ENCODE data around the gene KAZN. TPM values are rescaled to one million over a fixed set of nuclear protein-coding genes. Genes with fewer than 3 reads are reported as not detected.

Gene KAZN
- polyA plus RNA-seq, 2 of the 4 experiments (the other 2 are of a cell fraction) = 1.3 to 1.9 TPM

DNA sequence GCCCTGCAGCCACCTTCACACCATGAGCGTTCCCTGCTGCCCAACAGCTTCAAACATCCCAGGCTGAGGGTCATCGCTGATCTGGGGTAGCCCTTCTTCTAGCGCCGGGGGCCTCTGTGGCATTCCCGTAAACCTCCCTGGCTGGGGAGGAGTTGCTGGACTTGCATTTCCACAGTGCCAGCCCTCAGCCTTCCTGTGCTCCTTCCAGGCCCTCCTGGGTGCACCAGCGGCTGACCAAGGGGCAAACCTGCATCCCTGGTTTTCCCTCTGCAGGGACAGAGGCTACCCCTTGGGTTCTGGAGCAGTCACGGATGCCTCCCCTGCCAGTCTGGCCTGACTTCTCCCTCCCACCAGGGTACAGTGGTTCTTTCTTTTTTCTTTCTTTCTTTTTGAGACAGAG, 336.4 kb downstream of the KAZN start (continued):
- TF ChIP-seq REST (IDR thresholded peaks at IDR 0.05) (no peak), HOXB13 (CRISPR knock-in tag; IDR thresholded peaks at IDR 0.05; ENCODE audit: low read depth) (no peak), KDM5A (IDR thresholded peaks at IDR 0.05) (no peak), ZSCAN20 (CRISPR knock-in tag; IDR thresholded peaks at IDR 0.05) (no peak), ZNF302 (CRISPR knock-in tag; IDR thresholded peaks at IDR 0.05) (no peak), SMC3 (IDR thresholded peaks at IDR 0.05) (no peak), TFCP2L1 (CRISPR knock-in tag; IDR thresholded peaks at IDR 0.05) (no peak), TP53 (CRISPR knock-in tag; IDR thresholded peaks at IDR 0.05) (no peak)

DNA sequence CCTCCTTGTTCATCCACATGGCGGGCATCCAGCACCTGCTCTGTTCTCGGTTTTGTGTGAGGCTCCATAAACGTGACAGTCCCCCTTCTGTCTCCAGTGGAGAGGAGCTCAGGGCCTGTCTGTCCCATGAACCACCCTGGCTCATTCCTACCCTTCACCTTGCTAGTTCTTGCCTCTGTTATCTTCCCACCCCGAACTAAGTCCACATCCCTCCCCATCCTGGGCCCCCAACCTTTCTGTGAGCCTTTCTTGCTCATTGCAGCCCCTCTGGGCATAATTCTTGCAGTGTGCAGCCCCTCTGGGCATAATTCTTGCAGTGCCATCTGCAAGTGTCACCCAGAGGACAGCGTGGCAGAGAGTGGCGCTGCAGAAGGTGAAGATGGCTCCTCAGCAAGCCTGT, 338.3 kb downstream of the KAZN start:
- H3K4me1 ChIP-seq = no peaks in the 10 kb centered on the region
- DNase-seq (ENCODE audit: low read depth in 1 of 2, low spot score in 1 of 2) (no peak), ATAC-seq (no peak), FAIRE-seq (no peak)
- H3K27ac ChIP-seq = no peak overlapping the region
- no peak for TF ChIP-seq USF2 (IDR thresholded peaks at IDR 0.05)
- no peak for TF ChIP-seq GATA3 (IDR thresholded peaks at IDR 0.05; ENCODE audit: borderline replicate concordance)
- no peak for TF ChIP-seq NR3C1 (IDR thresholded peaks at IDR 0.05)
- TF ChIP-seq NFE2L2 (conservative IDR thresholded peaks at IDR 0.05; ENCODE audit: low read length) = no peak
- TF ChIP-seq ZNF302 (CRISPR knock-in tag; IDR thresholded peaks at IDR 0.05) = no peak
- TF ChIP-seq BHLHE40 (IDR thresholded peaks at IDR 0.05; ENCODE audit: low read depth, low read length) = no peak
- no peak for TF ChIP-seq FOSL2 (IDR thresholded peaks at IDR 0.05)
- no peak for TF ChIP-seq FOSL2 (CRISPR knock-in tag; IDR thresholded peaks at IDR 0.05)
- no peak for TF ChIP-seq EP300 (IDR thresholded peaks at IDR 0.05)
- TF ChIP-seq TP53 (CRISPR knock-in tag; IDR thresholded peaks at IDR 0.05) = no peak
- TF ChIP-seq NPAS2 (CRISPR knock-in tag; IDR thresholded peaks at IDR 0.05; ENCODE audit: borderline replicate concordance) = no peak
- TF ChIP-seq CHD4 (IDR thresholded peaks at IDR 0.05; ENCODE audit: borderline replicate concordance) = no peak
- no peak for TF ChIP-seq ZC3H11A (IDR thresholded peaks at IDR 0.05)
- 59% methylated on average over 6 of the region's 6 CpGs for WGBS (ENCODE audit: missing lambda C conversion rate)
- ChIA-PET CTCF (interaction anchor here (0.6 to 1.0 kb wide), 2 partner anchors 10 to 407 kb away, joined by 3 to 5 read pairs; no protein-coding TSS in a partner anchor), POLR2A (no interaction called here)
- H3K4me3 ChIP-seq = no peak overlapping the region
- no peak overlapping the region for H3K4me2 ChIP-seq
- no peaks in the 10 kb centered on the region for H3K9me3 ChIP-seq

GRCh38 chr1:14937288-14937949, 338.9 kb downstream of the KAZN start:
- Histone ChIP-seq H3K9me3 (no peaks in the 10 kb centered on the region), H3K4me1 (no peaks in the 10 kb centered on the region), H3K4me2 (no peak overlapping the region), H3K4me3 (no peak overlapping the region), H3K27ac (no peak overlapping the region)
- DNase-seq (ENCODE audit: low read depth in 1 of 2, low spot score in 1 of 2) = no peak
- FAIRE-seq = no peak
- ChIA-PET CTCF (interaction anchor here (0.6 kb wide), 1 partner anchor 406 kb away, joined by 3 read pairs; no protein-coding TSS in a partner anchor), POLR2A (no interaction called here)
- WGBS (ENCODE audit: missing lambda C conversion rate) = 79% methylated on average over 7 of the region's 11 CpGs
- ATAC-seq = no peak
- no peak for TF ChIP-seq SMC3 (IDR thresholded peaks at IDR 0.05)
- no peak for TF ChIP-seq TP53 (CRISPR knock-in tag; IDR thresholded peaks at IDR 0.05)
- TF ChIP-seq NR3C1 (IDR thresholded peaks at IDR 0.05) = no peak
- no peak for TF ChIP-seq NPAS2 (CRISPR knock-in tag; IDR thresholded peaks at IDR 0.05; ENCODE audit: borderline replicate concordance)
- no peak for TF ChIP-seq NFE2L2 (conservative IDR thresholded peaks at IDR 0.05; ENCODE audit: low read length)
- TF ChIP-seq REST (IDR thresholded peaks at IDR 0.05) = no peak
- no peak for TF ChIP-seq EP300 (IDR thresholded peaks at IDR 0.05)
- no peak for TF ChIP-seq ESRRA (IDR thresholded peaks at IDR 0.05; ENCODE audit: borderline replicate concordance, low read length)
- no peak for TF ChIP-seq HOXB13 (CRISPR knock-in tag; IDR thresholded peaks at IDR 0.05; ENCODE audit: low read depth)
- TF ChIP-seq CHD2 (IDR thresholded peaks at IDR 0.05; ENCODE audit: low read length, partially characterized antibody) = no peak
- TF ChIP-seq, protein P1, sequence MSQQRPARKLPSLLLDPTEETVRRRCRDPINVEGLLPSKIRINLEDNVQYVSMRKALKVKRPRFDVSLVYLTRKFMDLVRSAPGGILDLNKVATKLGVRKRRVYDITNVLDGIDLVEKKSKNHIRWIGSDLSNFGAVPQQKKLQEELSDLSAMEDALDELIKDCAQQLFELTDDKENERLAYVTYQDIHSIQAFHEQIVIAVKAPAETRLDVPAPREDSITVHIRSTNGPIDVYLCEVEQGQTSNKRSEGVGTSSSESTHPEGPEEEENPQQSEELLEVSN (IDR thresholded peaks at IDR 0.05; ENCODE audit: borderline replicate concordance, low read depth) = no peak
- no peak for TF ChIP-seq HDAC2 (IDR thresholded peaks at IDR 0.05)
- TF ChIP-seq FOSB (CRISPR knock-in tag; IDR thresholded peaks at IDR 0.05) = no peak
- no peak for TF ChIP-seq MYC (IDR thresholded peaks at IDR 0.05; ENCODE audit: borderline replicate concordance, low read length)
- no peak for TF ChIP-seq HOXB5 (CRISPR knock-in tag; IDR thresholded peaks at IDR 0.05)
- TF ChIP-seq KDM1A (IDR thresholded peaks at IDR 0.05; ENCODE audit: low read depth) = no peak
- no peak for TF ChIP-seq JUN (IDR thresholded peaks at IDR 0.05)

Data from A549 (cell line).